ENCODE results near the gene FREM2.

GRCh38 chr13:38821770-38822551 lies 135.1 kb downstream of the FREM2 start:
- TF ChIP-seq MAZ (CRISPR knock-in tag; conservative IDR thresholded peaks at IDR 0.05 in 1 of 2, IDR thresholded peaks at IDR 0.05 in 1 of 2) = no peak
- TF ChIP-seq NFRKB (IDR thresholded peaks at IDR 0.05; ENCODE audit: low read depth) = no peak
- no peak for TF ChIP-seq SOX6 (IDR thresholded peaks at IDR 0.05)
- no peak for TF ChIP-seq ZFX (CRISPR knock-in tag; IDR thresholded peaks at IDR 0.05)
- TF ChIP-seq ZNF696 (CRISPR knock-in tag; conservative IDR thresholded peaks at IDR 0.05) = no peak
- no peak for TF ChIP-seq GMEB1 (CRISPR knock-in tag; IDR thresholded peaks at IDR 0.05)
- no peak for TF ChIP-seq MAX (CRISPR knock-in tag; IDR thresholded peaks at IDR 0.05)
- TF ChIP-seq KLF16 (IDR thresholded peaks at IDR 0.05) = no peak
